Measurements from ENCODE around the gene CHRNE.
"Not testable (repeated sequence)": the region's sequence is repeated elsewhere in the genome, so short reads cannot be mapped to it uniquely, and the experiment has no call there.

Gene CHRNE

DNA sequence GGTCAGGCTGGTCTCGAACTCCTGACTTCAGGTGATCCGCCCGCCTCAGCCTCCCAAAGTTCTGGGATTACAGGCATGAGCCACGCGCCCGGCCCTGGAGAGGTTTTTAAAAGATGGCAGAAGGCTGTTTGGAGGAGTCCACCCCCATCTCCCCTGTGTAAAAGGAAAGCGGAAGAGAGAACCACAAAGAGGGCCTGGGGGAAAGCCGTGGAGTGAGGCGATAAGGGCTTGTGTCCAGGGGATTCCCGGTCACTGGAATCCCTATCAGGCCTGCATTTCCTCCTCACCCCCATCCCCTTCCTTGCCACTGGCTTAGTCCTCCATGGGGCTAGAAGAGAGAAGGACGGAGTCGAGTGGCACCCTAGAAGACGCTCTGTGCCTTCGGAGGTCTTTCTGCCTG is 29.1 kb upstream of the CHRNE start, which contains the start of gene GP1BA:
TSS of gene GP1BA (plus strand) at position 315 of the 400 bp plus-strand sequence. CDS start 328 bp downstream, outside the sequence.
- no peak within 1 kb of the TSS for H3K4me3 ChIP-seq (ENCODE audit: low read length, poor library complexity, severe bottlenecking)
- TF ChIP-seq CTCF (conservative IDR thresholded peaks at IDR 0.05; ENCODE audit: low read length) (no peak), EZH2phosphoT487 (IDR thresholded peaks at IDR 0.05; ENCODE audit: borderline replicate concordance) (no peak)
- no peaks in the 10 kb centered on the region for H3K36me3 ChIP-seq (ENCODE audit: insufficient read depth, low read length)
- H4K20me1 ChIP-seq (ENCODE audit: insufficient read depth, low read length, poor library complexity, severe bottlenecking): no peaks in the 10 kb centered on the region
- H3K79me2 ChIP-seq (ENCODE audit: insufficient read depth, low read length): peaks cover 7% of the 10 kb centered on the region; the same call in 1 of the 2 replicates
- H3K9ac ChIP-seq (ENCODE audit: low read depth, low read length, poor library complexity, severe bottlenecking): peak within 1 kb of the TSS; percentile 52
- no peaks in the 10 kb centered on the region for H3K27me3 ChIP-seq (ENCODE audit: insufficient read depth, low read length, poor library complexity, severe bottlenecking)
- H3F3A ChIP-seq (ENCODE audit: low read depth): peaks cover 6% of the 10 kb centered on the region; the same call in 1 of the 2 replicates
- peak within 1 kb of the TSS; percentile 80 for H3K4me2 ChIP-seq (ENCODE audit: low read depth, low read length, poor library complexity, severe bottlenecking)
- no peaks in the 10 kb centered on the region for H3K9me3 ChIP-seq (ENCODE audit: insufficient read depth, low read depth, low read length)
- no peaks in the 10 kb centered on the region for H3K9me2 ChIP-seq (replicated peaks; ENCODE audit: low read depth, low read length)
- H3K4me1 ChIP-seq (ENCODE audit: insufficient read depth, low read length, poor library complexity, severe bottlenecking): peaks cover 32% of the 10 kb centered on the region
- no peak within 1 kb of the TSS for H2AFZ ChIP-seq (ENCODE audit: low read length)

GRCh38 chr17:4928881-4929280 is 26.0 kb upstream of the CHRNE start:
- no peak overlapping the region for H3K4me3 ChIP-seq (ENCODE audit: low read length, poor library complexity, severe bottlenecking)
- no peaks in the 10 kb centered on the region for H3K79me2 ChIP-seq (ENCODE audit: insufficient read depth, low read length)
- H3K4me2 ChIP-seq (ENCODE audit: low read depth, low read length, poor library complexity, severe bottlenecking): no peak overlapping the region
- no peak overlapping the region for H2AFZ ChIP-seq (ENCODE audit: low read length)
- H3K9me2 ChIP-seq (replicated peaks; ENCODE audit: low read depth, low read length): no peaks in the 10 kb centered on the region
- no peak overlapping the region for H3K9ac ChIP-seq (ENCODE audit: low read depth, low read length, poor library complexity, severe bottlenecking)
- no peaks in the 10 kb centered on the region for H3K27me3 ChIP-seq (ENCODE audit: insufficient read depth, low read length, poor library complexity, severe bottlenecking)
- TF ChIP-seq CTCF (conservative IDR thresholded peaks at IDR 0.05; ENCODE audit: low read length) (no peak), EZH2phosphoT487 (IDR thresholded peaks at IDR 0.05; ENCODE audit: borderline replicate concordance) (no peak)
- H3K9me3 ChIP-seq (ENCODE audit: insufficient read depth, low read depth, low read length): no peaks in the 10 kb centered on the region
- no peaks in the 10 kb centered on the region for H4K20me1 ChIP-seq (ENCODE audit: insufficient read depth, low read length, poor library complexity, severe bottlenecking)
- H3K4me1 ChIP-seq (ENCODE audit: insufficient read depth, low read length, poor library complexity, severe bottlenecking): peaks cover 10% of the 10 kb centered on the region
- H3K36me3 ChIP-seq (ENCODE audit: insufficient read depth, low read length): no peaks in the 10 kb centered on the region
- H3F3A ChIP-seq (ENCODE audit: low read depth): no peaks in the 10 kb centered on the region

DNA sequence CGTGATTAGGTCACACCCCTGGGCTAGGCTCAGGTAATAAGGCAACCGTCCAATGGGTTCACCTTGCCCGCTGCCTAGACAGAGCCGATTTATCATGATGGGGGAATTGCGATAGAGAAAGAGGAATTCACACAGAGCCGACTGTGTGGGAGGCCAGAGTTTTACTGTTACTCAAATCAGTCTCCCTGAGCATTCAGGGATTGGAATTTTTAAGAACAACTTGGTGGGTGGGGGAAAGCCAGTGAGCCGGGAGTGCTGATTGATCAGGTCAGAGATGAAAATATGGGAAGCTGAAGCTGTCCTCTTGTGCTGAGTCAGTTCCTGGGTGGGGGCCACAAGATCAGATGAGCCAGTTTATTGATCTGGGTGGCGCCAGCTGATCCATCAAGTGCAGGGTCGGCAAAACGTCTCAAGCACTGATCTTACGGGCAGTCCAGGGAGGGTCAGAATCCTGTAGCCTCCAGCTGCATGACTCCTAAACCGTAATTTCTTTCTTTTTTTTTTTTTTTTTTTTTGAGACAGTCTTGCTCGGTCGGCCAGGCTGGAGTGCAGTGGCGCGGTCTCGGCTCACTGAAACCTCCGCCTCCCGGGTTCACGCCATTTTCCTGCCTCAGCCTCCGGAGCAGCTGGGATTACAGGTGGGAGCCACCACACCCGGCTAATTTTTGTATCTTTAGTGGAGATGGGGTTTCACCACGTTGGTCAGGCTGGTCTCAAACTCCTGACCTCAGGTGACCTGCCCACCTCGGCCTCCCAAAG is 23.9 kb upstream of the CHRNE start:
- H3K4me3 ChIP-seq (ENCODE audit: low read length, poor library complexity, severe bottlenecking); H3K9me2 ChIP-seq (replicated peaks; ENCODE audit: low read depth, low read length); H2AFZ ChIP-seq (ENCODE audit: low read length); H4K20me1 ChIP-seq (ENCODE audit: insufficient read depth, low read length, poor library complexity, severe bottlenecking); H3K4me1 ChIP-seq (ENCODE audit: insufficient read depth, low read length, poor library complexity, severe bottlenecking); H3K4me2 ChIP-seq (ENCODE audit: low read depth, low read length, poor library complexity, severe bottlenecking); H3F3A ChIP-seq (ENCODE audit: low read depth); H3K36me3 ChIP-seq (ENCODE audit: insufficient read depth, low read length); H3K9ac ChIP-seq (ENCODE audit: low read depth, low read length, poor library complexity, severe bottlenecking); H3K27me3 ChIP-seq (ENCODE audit: insufficient read depth, low read length, poor library complexity, severe bottlenecking); H3K9me3 ChIP-seq (ENCODE audit: insufficient read depth, low read depth, low read length); H3K79me2 ChIP-seq (ENCODE audit: insufficient read depth, low read length): not testable (repeated sequence)

- Histone ChIP-seq H3K79me2 (ENCODE audit: insufficient read depth, low read length) (no peaks in the 10 kb centered on the region), H3K27me3 (ENCODE audit: insufficient read depth, low read length, poor library complexity, severe bottlenecking) (no peaks in the 10 kb centered on the region), H3K4me1 (ENCODE audit: insufficient read depth, low read length, poor library complexity, severe bottlenecking) (no peaks in the 10 kb centered on the region), H3F3A (ENCODE audit: low read depth) (no peaks in the 10 kb centered on the region), H3K9me2 (replicated peaks; ENCODE audit: low read depth, low read length) (no peaks in the 10 kb centered on the region), H3K9ac (ENCODE audit: low read depth, low read length, poor library complexity, severe bottlenecking) (no peak overlapping the region), H2AFZ (ENCODE audit: low read length) (no peak overlapping the region), H3K4me3 (ENCODE audit: low read length, poor library complexity, severe bottlenecking) (no peak overlapping the region), H3K4me2 (ENCODE audit: low read depth, low read length, poor library complexity, severe bottlenecking) (no peak overlapping the region), H3K9me3 (ENCODE audit: insufficient read depth, low read depth, low read length) (no peaks in the 10 kb centered on the region), H3K36me3 (ENCODE audit: insufficient read depth, low read length) (no peaks in the 10 kb centered on the region), H4K20me1 (ENCODE audit: insufficient read depth, low read length, poor library complexity, severe bottlenecking) (no peaks in the 10 kb centered on the region)
- TF ChIP-seq EZH2phosphoT487 (IDR thresholded peaks at IDR 0.05; ENCODE audit: borderline replicate concordance) (no peak), CTCF (conservative IDR thresholded peaks at IDR 0.05; ENCODE audit: low read length) (no peak)
These were observed 18.4 kb upstream of the CHRNE start for GRCh38 chr17:4921320-4921719.
